ENCODE results near the gene PSIP1.

Gene PSIP1

DNA sequence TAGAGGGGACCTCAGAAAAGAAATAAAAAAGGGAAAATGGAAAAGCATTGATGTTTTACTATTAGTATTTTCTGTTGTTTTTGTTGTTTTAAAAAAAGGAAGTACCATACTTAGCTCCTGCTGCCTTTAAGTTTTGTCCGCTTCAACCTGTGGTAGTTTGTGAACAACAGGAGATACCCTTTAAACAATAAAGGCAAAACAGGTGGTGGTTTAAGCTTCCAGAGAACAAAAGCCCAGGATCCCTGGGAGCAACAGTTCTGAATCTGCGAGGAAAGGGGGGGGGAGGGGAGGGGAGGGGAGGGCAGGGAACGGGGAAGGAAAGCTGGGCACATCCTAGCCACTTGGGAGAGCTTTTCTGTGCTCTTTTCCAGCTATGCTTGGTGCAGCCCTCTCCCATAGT, 2.1 kb upstream of the PSIP1 start:
- no peak overlapping the region for H2BK5ac ChIP-seq (ENCODE audit: low read depth, low read length, poor library complexity)
- no peak overlapping the region for H4K12ac ChIP-seq (ENCODE audit: low read depth, low read length)
- H3K14ac ChIP-seq (ENCODE audit: low read length): no peak overlapping the region
- no peaks in the 10 kb centered on the region for H3K27me3 ChIP-seq (ENCODE audit: insufficient read depth, low read length)
- no peak overlapping the region for H2BK12ac ChIP-seq (ENCODE audit: low read length)
- no peaks in the 10 kb centered on the region for H3K4me1 ChIP-seq (ENCODE audit: control insufficient read depth in 1 of 2, insufficient read depth in 2 of 2, low read length in 2 of 2)
- DNase-seq: no peak
- no peak overlapping the region for H3K18ac ChIP-seq (ENCODE audit: low read length)
- WGBS (ENCODE audit: extremely low coverage, insufficient coverage, insufficient read length): no CpG with 5 or more reads among the region's 3 CpGs
- H3K9me3 ChIP-seq (ENCODE audit: insufficient read depth, low read depth, low read length): no peaks in the 10 kb centered on the region
- H3K79me1 ChIP-seq (ENCODE audit: low read length): peaks cover 10% of the 10 kb centered on the region
- no peak overlapping the region for H3K4ac ChIP-seq (ENCODE audit: low read depth, low read length)
- H3K4me3 ChIP-seq (ENCODE audit: low read depth, low read length): no peak overlapping the region
- H3K4me2 ChIP-seq (ENCODE audit: low read length): no peak overlapping the region
- no peaks in the 10 kb centered on the region for H3K36me3 ChIP-seq (ENCODE audit: control insufficient read depth in 1 of 2, insufficient read depth in 2 of 2, low read length in 2 of 2)
- H3K9ac ChIP-seq (ENCODE audit: low read length): no peak overlapping the region
- H4K8ac ChIP-seq (ENCODE audit: low read depth, low read length): no peak overlapping the region
- H3K79me2 ChIP-seq (ENCODE audit: control insufficient read depth, insufficient read depth, low read length, poor library complexity): peaks cover 8% of the 10 kb centered on the region
- no peak overlapping the region for H3K27ac ChIP-seq (ENCODE audit: low read depth, low read length)
- H2AFZ ChIP-seq (ENCODE audit: insufficient read depth, low read length, poor library complexity): no peak overlapping the region
- no peak overlapping the region for H3K23ac ChIP-seq (ENCODE audit: low read length)
- H2BK120ac ChIP-seq (ENCODE audit: insufficient read depth, low read length, poor library complexity): no peak overlapping the region
- H4K91ac ChIP-seq (ENCODE audit: low read depth, low read length): no peak overlapping the region
- no peak overlapping the region for H2AK5ac ChIP-seq (ENCODE audit: low read length)

DNA sequence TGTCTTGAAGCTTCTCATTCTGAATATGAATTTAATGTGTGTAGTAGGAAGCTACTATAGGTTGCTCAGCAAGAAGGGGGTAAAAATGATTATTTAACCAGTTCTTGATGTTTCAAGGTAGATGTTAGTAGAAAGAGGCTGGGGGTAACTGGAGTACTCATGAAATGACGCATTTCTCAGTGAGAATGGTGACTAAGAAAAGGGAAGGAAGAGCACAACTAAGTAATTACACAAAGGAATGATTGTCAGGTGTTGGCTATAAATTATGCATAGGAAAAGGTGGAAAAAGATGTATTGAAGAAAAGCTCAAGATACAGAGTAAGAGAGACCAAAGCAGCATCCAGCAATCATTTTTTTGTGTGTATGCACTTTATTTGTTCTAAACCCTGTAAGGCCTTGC, 1.4 kb upstream of the PSIP1 start:
- no peaks in the 10 kb centered on the region for H3K4me1 ChIP-seq (ENCODE audit: control insufficient read depth in 1 of 2, insufficient read depth in 2 of 2, low read length in 2 of 2)
- no peak for DNase-seq
- H3K9ac ChIP-seq (ENCODE audit: low read length): no peak overlapping the region
- H2AFZ ChIP-seq (ENCODE audit: insufficient read depth, low read length, poor library complexity): no peak overlapping the region
- no peak overlapping the region for H2BK120ac ChIP-seq (ENCODE audit: insufficient read depth, low read length, poor library complexity)
- H2BK5ac ChIP-seq (ENCODE audit: low read depth, low read length, poor library complexity): no peak overlapping the region
- H4K91ac ChIP-seq (ENCODE audit: low read depth, low read length): no peak overlapping the region
- no peak overlapping the region for H3K4me2 ChIP-seq (ENCODE audit: low read length)
- H2AK5ac ChIP-seq (ENCODE audit: low read length): no peak overlapping the region
- WGBS (ENCODE audit: extremely low coverage, insufficient coverage, insufficient read length): no CpG with 5 or more reads among the region's 1 CpG
- no peak overlapping the region for H3K23ac ChIP-seq (ENCODE audit: low read length)
- H3K79me1 ChIP-seq (ENCODE audit: low read length): peaks cover 10% of the 10 kb centered on the region
- H3K27me3 ChIP-seq (ENCODE audit: insufficient read depth, low read length): no peaks in the 10 kb centered on the region
- H3K27ac ChIP-seq (ENCODE audit: low read depth, low read length): no peak overlapping the region
- H3K4ac ChIP-seq (ENCODE audit: low read depth, low read length): no peak overlapping the region
- no peak overlapping the region for H3K14ac ChIP-seq (ENCODE audit: low read length)
- H3K9me3 ChIP-seq (ENCODE audit: insufficient read depth, low read depth, low read length): no peaks in the 10 kb centered on the region
- no peak overlapping the region for H4K8ac ChIP-seq (ENCODE audit: low read depth, low read length)
- H3K18ac ChIP-seq (ENCODE audit: low read length): no peak overlapping the region
- H3K36me3 ChIP-seq (ENCODE audit: control insufficient read depth in 1 of 2, insufficient read depth in 2 of 2, low read length in 2 of 2): peaks cover under 1 to 3% of the 10 kb centered on the region in 2 experiments
- peaks cover 8% of the 10 kb centered on the region for H3K79me2 ChIP-seq (ENCODE audit: control insufficient read depth, insufficient read depth, low read length, poor library complexity)
- no peak overlapping the region for H4K12ac ChIP-seq (ENCODE audit: low read depth, low read length)
- no peak overlapping the region for H2BK12ac ChIP-seq (ENCODE audit: low read length)
- H3K4me3 ChIP-seq (ENCODE audit: low read depth, low read length): no peak overlapping the region

DNA sequence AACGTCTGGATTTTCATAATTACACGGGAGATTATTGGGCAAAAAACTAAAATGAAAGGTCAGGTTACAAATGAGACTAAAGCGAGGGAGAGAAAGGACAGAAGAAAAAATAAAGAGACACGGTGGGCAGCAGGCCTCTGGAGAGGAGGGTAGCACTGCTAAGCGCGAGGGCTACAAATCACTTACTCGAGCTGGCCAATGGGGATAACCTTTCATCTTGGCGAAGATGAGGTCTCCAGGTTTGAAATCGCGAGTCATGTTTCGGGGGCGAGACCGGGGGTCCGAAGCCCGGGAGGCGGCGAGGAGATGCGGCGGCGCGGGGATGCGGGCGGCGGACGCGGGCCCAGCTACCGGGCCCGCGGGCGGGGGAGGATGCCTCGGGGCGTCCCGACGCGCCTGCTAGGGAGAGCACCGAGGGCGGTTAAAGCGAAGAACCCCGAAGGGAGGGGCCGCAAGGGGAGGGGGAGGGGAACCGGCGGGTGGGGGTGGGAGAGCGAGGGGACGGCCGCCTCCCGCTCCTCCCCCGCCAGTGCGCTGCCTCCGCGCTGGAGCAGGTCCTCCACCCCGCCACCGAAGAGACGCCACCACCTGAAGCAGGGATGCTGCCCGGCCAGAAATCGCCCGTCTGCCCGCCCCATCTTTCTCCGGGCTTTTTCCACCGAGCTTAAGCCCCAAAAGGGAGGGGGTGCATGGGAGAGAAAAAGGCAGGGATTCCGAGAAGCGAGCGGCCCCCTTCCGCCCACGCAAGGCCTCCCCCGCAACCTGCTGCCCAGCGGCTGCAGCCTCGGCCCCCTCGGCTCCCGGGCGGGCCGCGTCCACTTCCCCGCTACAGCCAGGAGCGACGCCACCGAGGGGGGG, 610 bp downstream of the PSIP1 start:
- WGBS (ENCODE audit: extremely low coverage, insufficient coverage, insufficient read length): no CpG with 5 or more reads among the region's 76 CpGs

DNA sequence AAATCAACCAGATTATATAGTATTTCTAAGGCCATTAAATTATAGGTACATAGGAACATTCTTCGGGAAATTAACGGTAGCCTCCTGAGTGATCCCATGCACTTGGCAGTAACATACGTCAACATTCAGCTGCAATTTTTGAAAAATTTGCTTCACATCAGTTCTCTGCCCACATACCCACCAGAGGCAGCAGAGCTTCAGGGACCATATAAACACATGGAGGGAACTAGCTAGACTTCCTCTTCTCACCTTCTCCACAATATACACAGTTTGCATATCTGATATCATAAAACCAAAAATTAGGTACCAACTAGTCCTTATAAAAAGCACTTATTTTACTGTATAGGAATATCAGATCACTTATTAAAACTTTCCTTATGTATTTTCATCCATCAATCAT, 4.8 kb downstream of the PSIP1 start:
- Histone ChIP-seq H2BK12ac (ENCODE audit: low read length) (no peak overlapping the region), H3K23ac (ENCODE audit: low read length) (no peak overlapping the region), H4K91ac (ENCODE audit: low read depth, low read length) (no peak overlapping the region), H4K8ac (ENCODE audit: low read depth, low read length) (no peak overlapping the region), H3K18ac (ENCODE audit: low read length) (no peak overlapping the region), H3K36me3 (ENCODE audit: control insufficient read depth in 1 of 2, insufficient read depth in 2 of 2, low read length in 2 of 2) (peaks cover 7% of the 10 kb centered on the region in 2 experiments), H2AK5ac (ENCODE audit: low read length) (no peak overlapping the region), H2AFZ (ENCODE audit: insufficient read depth, low read length, poor library complexity) (no peak overlapping the region), H3K4me3 (ENCODE audit: low read depth, low read length) (no peak overlapping the region), H3K9me3 (ENCODE audit: insufficient read depth, low read depth, low read length) (no peaks in the 10 kb centered on the region), H3K4me1 (ENCODE audit: control insufficient read depth in 1 of 2, insufficient read depth in 2 of 2, low read length in 2 of 2) (no peaks in the 10 kb centered on the region), H3K27ac (ENCODE audit: low read depth, low read length) (no peak overlapping the region), H3K9ac (ENCODE audit: low read length) (no peak overlapping the region), H3K79me2 (ENCODE audit: control insufficient read depth, insufficient read depth, low read length, poor library complexity) (peaks cover 5% of the 10 kb centered on the region), H2BK5ac (ENCODE audit: low read depth, low read length, poor library complexity) (no peak overlapping the region), H4K12ac (ENCODE audit: low read depth, low read length) (no peak overlapping the region), H3K4me2 (ENCODE audit: low read length) (no peak overlapping the region), H3K4ac (ENCODE audit: low read depth, low read length) (no peak overlapping the region), H3K14ac (ENCODE audit: low read length) (no peak overlapping the region), H3K79me1 (ENCODE audit: low read length) (peaks cover 6% of the 10 kb centered on the region), H3K27me3 (ENCODE audit: insufficient read depth, low read length) (no peaks in the 10 kb centered on the region), H2BK120ac (ENCODE audit: insufficient read depth, low read length, poor library complexity) (no peak overlapping the region)
- DNase-seq: no peak
- WGBS (ENCODE audit: extremely low coverage, insufficient coverage, insufficient read length): no CpG with 5 or more reads among the region's 3 CpGs

More for the DNA sequence above, 610 bp downstream of the PSIP1 start:
- Histone ChIP-seq H3K9ac (ENCODE audit: low read length) (peak overlapping the region; percentile 50), H3K79me1 (ENCODE audit: low read length) (peaks cover 10% of the 10 kb centered on the region), H3K14ac (ENCODE audit: low read length) (peak overlapping the region; percentile 71), H3K4me1 (ENCODE audit: control insufficient read depth in 1 of 2, insufficient read depth in 2 of 2, low read length in 2 of 2) (no peaks in the 10 kb centered on the region), H2AK5ac (ENCODE audit: low read length) (no peak overlapping the region), H4K12ac (ENCODE audit: low read depth, low read length) (peak overlapping the region; percentile 67), H3K27me3 (ENCODE audit: insufficient read depth, low read length) (no peaks in the 10 kb centered on the region), H4K8ac (ENCODE audit: low read depth, low read length) (peak overlapping the region; percentile 76), H3K4me2 (ENCODE audit: low read length) (peak overlapping the region; percentile 69), H2BK5ac (ENCODE audit: low read depth, low read length, poor library complexity) (peak overlapping the region; percentile 91), H3K36me3 (ENCODE audit: control insufficient read depth in 1 of 2, insufficient read depth in 2 of 2, low read length in 2 of 2) (peaks cover 4% of the 10 kb centered on the region in 2 experiments), H3K23ac (ENCODE audit: low read length) (no peak overlapping the region), H3K79me2 (ENCODE audit: control insufficient read depth, insufficient read depth, low read length, poor library complexity) (peaks cover 8% of the 10 kb centered on the region), H3K4me3 (ENCODE audit: low read depth, low read length) (peak overlapping the region; percentile 97), H2BK12ac (ENCODE audit: low read length) (no peak overlapping the region), H4K91ac (ENCODE audit: low read depth, low read length) (peak overlapping the region; percentile 88), H2AFZ (ENCODE audit: insufficient read depth, low read length, poor library complexity) (peak overlapping the region; percentile 75), H3K27ac (ENCODE audit: low read depth, low read length) (peak overlapping the region; percentile 48), H3K9me3 (ENCODE audit: insufficient read depth, low read depth, low read length) (no peaks in the 10 kb centered on the region), H3K18ac (ENCODE audit: low read length) (peak overlapping the region; percentile 57), H3K4ac (ENCODE audit: low read depth, low read length) (peak overlapping the region; percentile 39), H2BK120ac (ENCODE audit: insufficient read depth, low read length, poor library complexity) (peak overlapping the region; percentile 81)
- DNase-seq: peak; percentile 1 to 31
